NCI-H1694 treated with DMSO at 0.1 percent for 48 hours (cell line): Measurements from ENCODE around the gene LRCH4.
"Not testable (repeated sequence)": the region's sequence is repeated elsewhere in the genome, so short reads cannot be mapped to it uniquely, and the experiment has no call there.

Experiments
- DNase-seq: peaks from one replicate; lab custom pipeline; 2025; lab: John Stamatoyannopoulos, UW

LRCH4 gene

GRCh38 chr7:100567751-100568175, 18.2 kb downstream of the LRCH4 start:
- DNase-seq, result no peak

GRCh38 chr7:100567031-100567730, 18.7 kb downstream of the LRCH4 start:
- DNase-seq, result no peak

- DNase-seq, result no peak
These were observed 19.9 kb downstream of the LRCH4 start for GRCh38 chr7:100566018-100566531.

- DNase-seq, result no peak
These were observed 20.8 kb downstream of the LRCH4 start for GRCh38 chr7:100565133-100565571.

- not testable (repeated sequence) for DNase-seq
These were observed 21.5 kb downstream of the LRCH4 start for GRCh38 chr7:100564405-100564804.

- peak; percentile 41 for DNase-seq
These were observed 22.0 kb downstream of the LRCH4 start for GRCh38 chr7:100563809-100564400.

GRCh38 chr7:100563100-100563564, 22.8 kb downstream of the LRCH4 start:
- DNase-seq, result no peak

- DNase-seq, result no peak
These were observed 23.5 kb downstream of the LRCH4 start for GRCh38 chr7:100562195-100563099.

- DNase-seq, result no peak
These were observed 24.3 kb downstream of the LRCH4 start for GRCh38 chr7:100561491-100562194.

- no peak for DNase-seq
These were observed 26.8 kb downstream of the LRCH4 start for GRCh38 chr7:100559127-100559526.

GRCh38 chr7:100556541-100556940, 29.4 kb downstream of the LRCH4 start:
- no peak for DNase-seq

- no peak for DNase-seq
These were observed 30.2 kb downstream of the LRCH4 start for GRCh38 chr7:100555701-100556100.

- no peak for DNase-seq
These were observed 32.9 kb downstream of the LRCH4 start for GRCh38 chr7:100553032-100553431.

GRCh38 chr7:100552532-100552931, 33.4 kb downstream of the LRCH4 start:
- no peak for DNase-seq

GRCh38 chr7:100548446-100548845, 37.5 kb downstream of the LRCH4 start:
- not testable (repeated sequence) for DNase-seq

- DNase-seq, result no peak
These were observed 38.1 kb downstream of the LRCH4 start for GRCh38 chr7:100547872-100548271.

- DNase-seq, result no peak
These were observed 38.8 kb downstream of the LRCH4 start for GRCh38 chr7:100546926-100547800.

- no peak for DNase-seq
These were observed 39.6 kb downstream of the LRCH4 start for GRCh38 chr7:100546129-100546925.

GRCh38 chr7:100545360-100546128, 40.4 kb downstream of the LRCH4 start:
- no peak for DNase-seq
